ENCODE measurements around the gene RAPGEF4.

RAPGEF4 gene

GRCh38 chr2:173048522-173048896 is 312.9 kb downstream of the RAPGEF4 start:
- DNase-seq = peak; percentile 51

- DNase-seq = peak; percentile 79
Observed at GRCh38 chr2:173048897-173049661, 313.4 kb downstream of the RAPGEF4 start.

GRCh38 chr2:173049831-173050230 is 314.2 kb downstream of the RAPGEF4 start:
- peak; percentile 77 for DNase-seq

GRCh38 chr2:173050684-173051083 is 315.0 kb downstream of the RAPGEF4 start:
- peak; percentile 12 for DNase-seq

- no peak for DNase-seq
Observed at GRCh38 chr2:173051463-173052215, 316.0 kb downstream of the RAPGEF4 start.

- no peak for DNase-seq
Observed at GRCh38 chr2:173053043-173053699, 317.5 kb downstream of the RAPGEF4 start.

GRCh38 chr2:173054466-173054865 is 318.8 kb downstream of the RAPGEF4 start:
- no peak for DNase-seq

GRCh38 chr2:173056705-173057364 is 321.2 kb downstream of the RAPGEF4 start:
- no peak for DNase-seq

- no peak for DNase-seq
Observed at GRCh38 chr2:173058097-173058496, 322.5 kb downstream of the RAPGEF4 start.

- DNase-seq = no peak
Observed at GRCh38 chr2:173058673-173059072, 323.0 kb downstream of the RAPGEF4 start.

- no peak for DNase-seq
Observed at GRCh38 chr2:173059292-173059691, 323.6 kb downstream of the RAPGEF4 start.

- no peak for DNase-seq
Observed at GRCh38 chr2:173059971-173060461, 324.4 kb downstream of the RAPGEF4 start.

GRCh38 chr2:173062801-173063200 is 327.2 kb downstream of the RAPGEF4 start:
- no peak for DNase-seq

GRCh38 chr2:173064151-173064805 is 328.6 kb downstream of the RAPGEF4 start:
- no peak for DNase-seq

GRCh38 chr2:173066887-173067676 is 331.4 kb downstream of the RAPGEF4 start:
- no peak for DNase-seq

- no peak for DNase-seq
Observed at GRCh38 chr2:173075056-173075780, 339.6 kb downstream of the RAPGEF4 start.

- DNase-seq = peak; percentile 76
Observed at GRCh38 chr2:173075781-173076580, 340.3 kb downstream of the RAPGEF4 start, which contains the start of gene MAP3K20. TSS of gene MAP3K20 (plus strand) at chr2:173075846. CDS start at chr2:173091032, 15,186 bp downstream.

- DNase-seq = peak; percentile 58
Observed at GRCh38 chr2:173076581-173077345, 341.1 kb downstream of the RAPGEF4 start.

Measured in NCI-H69 (cell line).